Diencephalon (tissue), 1 donor: ENCODE measurements around the gene TRIM47. TPM values are rescaled to one million over a fixed set of nuclear protein-coding genes. Genes with fewer than 3 reads are reported as not detected.

Experiments
- total RNA-seq: library from RNA; depleted of rRNA; stranded (reverse); fragments of >200 nt; gene quantifications from one replicate; pipeline ENCODE4 v1.2.3, GENCODE V29; 2014

Gene TRIM47
- 15.2 TPM for total RNA-seq

GRCh38 chr17:75878174-75878998 lies at the start of gene TRIM47:
TRIM47 (minus strand) TSS chr17:75878581; CDS start chr17:75878548, 33 bp downstream.

GRCh38 chr17:75904749-75905521 lies 26.6 kb upstream of the TRIM47 start, which contains the start of gene MRPL38:
MRPL38 (minus strand) TSS chr17:75904884; CDS start chr17:75904875, 9 bp downstream.

GRCh38 chr17:75896415-75897159 lies 18.2 kb upstream of the TRIM47 start, which contains the start of gene TRIM65:
TRIM65 (minus strand) TSS chr17:75896951; CDS start chr17:75896937, 14 bp downstream.

GRCh38 chr17:75855310-75856061 lies 22.9 kb downstream of the TRIM47 start, which contains the start of gene WBP2:
WBP2 (minus strand) TSS chr17:75855335; CDS start chr17:75855297, 38 bp downstream.

GRCh38 chr17:75843577-75844529 lies 34.5 kb downstream of the TRIM47 start, which contains the start of gene UNC13D:
UNC13D (minus strand) TSS chr17:75844404; CDS start chr17:75844337, 67 bp downstream.

Other genes starting within 250 kb of the TRIM47 start
- 1.4 TPM for gene SMIM5, start 245.1 kb downstream of the TRIM47 start, total RNA-seq
- gene RECQL5, start 211.4 kb downstream of the TRIM47 start, total RNA-seq: 15.0 TPM
- 52.1 TPM for gene SAP30BP, start 211.2 kb downstream of the TRIM47 start, total RNA-seq
- 4.4 TPM for gene ITGB4, start 157.1 kb downstream of the TRIM47 start, total RNA-seq
- 8.5 TPM for gene GALK1, start 113.4 kb downstream of the TRIM47 start, total RNA-seq
- 31.1 TPM for gene UNK, start 93.8 kb downstream of the TRIM47 start, total RNA-seq
- 2.5 TPM for gene UNC13D, start 34.2 kb downstream of the TRIM47 start, total RNA-seq
- gene WBP2, start 23.2 kb downstream of the TRIM47 start, total RNA-seq: 52.1 TPM
- gene TRIM65, start 18.4 kb upstream of the TRIM47 start, total RNA-seq: 10.6 TPM
- 37.4 TPM for gene MRPL38, start 26.3 kb upstream of the TRIM47 start, total RNA-seq
- gene FBF1, start 62.5 kb upstream of the TRIM47 start, total RNA-seq: 22.8 TPM
- gene ACOX1, start 100.6 kb upstream of the TRIM47 start, total RNA-seq: 93.2 TPM
- gene TEN1, start 100.7 kb upstream of the TRIM47 start, total RNA-seq: 8.8 TPM
- gene CDK3, start 122.3 kb upstream of the TRIM47 start, total RNA-seq: 2.8 TPM
- under 0.01 TPM for gene EVPL, start 148.7 kb upstream of the TRIM47 start, total RNA-seq
- gene SRP68, start 193.9 kb upstream of the TRIM47 start, total RNA-seq: 19.8 TPM
- gene GALR2, start 196.2 kb upstream of the TRIM47 start, total RNA-seq: not detected
- gene ZACN, start 200.6 kb upstream of the TRIM47 start, total RNA-seq: not detected
- gene EXOC7, start 225.2 kb upstream of the TRIM47 start, total RNA-seq: 105 TPM